ENCODE measurements around the gene FGFR3.

GRCh38 chr4:1802720-1803522 is 9.8 kb downstream of the FGFR3 start:
- TF ChIP-seq CTCF (IDR thresholded peaks at IDR 0.05): no peak
- no peak for TF ChIP-seq EP300 (IDR thresholded peaks at IDR 0.05; ENCODE audit: low read depth)
- no peak for TF ChIP-seq POLR2A (IDR thresholded peaks at IDR 0.05)
- TF ChIP-seq POLR2AphosphoS5 (IDR thresholded peaks at IDR 0.05): no peak
